GM12878 (cell line): Measurements from ENCODE around the gene ATXN1.

Experiments used
- BCL11A ChIP-seq: IDR thresholded peaks from 2 replicates; pipeline ENCODE4 v1.6.1; 2011; ENCODE audit warnings: low read depth, low read length
- BCLAF1 ChIP-seq: fragments of 450-650 bp; IDR thresholded peaks from 2 replicates; pipeline ENCODE4 v1.6.1; 2017; ENCODE audit warnings: antibody characterized with exemption, mild to moderate bottlenecking, moderate library complexity
- CTCF ChIP-seq, 3 experiments: IDR thresholded peaks in 2 of 3; conservative IDR thresholded peaks in 1 of 3; 2 replicates each; pipeline ENCODE4 v1.5.1; 2011; ENCODE audit warnings: low read depth in 3 of 3, low read length in 3 of 3, mild to moderate bottlenecking in 3 of 3, control low read depth in 2 of 3, moderate library complexity in 2 of 3, inconsistent platforms in 1 of 3, mixed read lengths in 1 of 3; ENCODE audit not compliant: control insufficient read depth in 2 of 3, insufficient read depth in 1 of 3; ENCODE audit errors: extremely low read depth in 1 of 3
- ELK1 ChIP-seq: IDR thresholded peaks from 2 replicates; pipeline ENCODE4 v1.6.1; 2012; ENCODE audit warnings: low read depth, low read length, improper control_type of control experiment
- EZH2 ChIP-seq: IDR thresholded peaks from 2 replicates; pipeline ENCODE4 v1.6.1; 2012; ENCODE audit warnings: low read depth, mild to moderate bottlenecking, control low read depth, inconsistent platforms, low read length, borderline replicate concordance; ENCODE audit not compliant: control insufficient read depth
- FOXK2 ChIP-seq: fragments of 450-650 bp; IDR thresholded peaks from 2 replicates; pipeline ENCODE4 v1.6.1; 2017; ENCODE audit warnings: mild to moderate bottlenecking, moderate library complexity
- FOXM1 ChIP-seq: IDR thresholded peaks from 2 replicates; pipeline ENCODE4 v1.6.1; 2012; ENCODE audit warnings: low read depth, mild to moderate bottlenecking, inconsistent platforms, low read length, moderate library complexity
- MAX ChIP-seq: IDR thresholded peaks from 2 replicates; pipeline ENCODE4 v1.6.1; 2012; ENCODE audit warnings: low read depth, low read length, improper control_type of control experiment
- NRF1 ChIP-seq: conservative IDR thresholded peaks from 2 replicates; pipeline ENCODE4 v1.6.1; 2011; ENCODE audit warnings: mild to moderate bottlenecking, low read depth, low read length, improper control_type of control experiment
- SMAD1 ChIP-seq: fragments of 450-650 bp; IDR thresholded peaks from 2 replicates; pipeline ENCODE4 v1.6.1; 2018; ENCODE audit warnings: mild to moderate bottlenecking, low read depth; ENCODE audit not compliant: partially characterized antibody
- SMC3 ChIP-seq: IDR thresholded peaks from 2 replicates; pipeline ENCODE4 v1.6.1; 2011; ENCODE audit warnings: low read length, improper control_type of control experiment, borderline replicate concordance
- TBL1XR1 ChIP-seq: IDR thresholded peaks from 2 replicates; pipeline ENCODE4 v1.6.1; 2012; ENCODE audit warnings: low read depth, low read length, improper control_type of control experiment

- TF ChIP-seq ELK1 = no peak
- TF ChIP-seq CTCF (IDR thresholded peaks at IDR 0.05 in 2 of 3, conservative IDR thresholded peaks at IDR 0.05 in 1 of 3; ENCODE audit: control insufficient read depth in 2 of 3, extremely low read depth in 1 of 3, insufficient read depth in 1 of 3, low read depth in 3 of 3, low read length in 3 of 3) = no peak
- no peak for TF ChIP-seq SMAD1
- TF ChIP-seq NRF1 = no peak
- no peak for TF ChIP-seq BCL11A
- no peak for TF ChIP-seq FOXK2
- TF ChIP-seq MAX = no peak
- TF ChIP-seq FOXM1 = no peak
- no peak for TF ChIP-seq SMC3
- no peak for TF ChIP-seq TBL1XR1
- no peak for TF ChIP-seq EZH2
- no peak for TF ChIP-seq BCLAF1
Measured at GRCh38 chr6:16758163-16758975, 2.9 kb downstream of the ATXN1 start.
